ENCODE measurements around the gene XYLT2. TPM values are rescaled to one million over a fixed set of nuclear protein-coding genes. Genes with fewer than 3 reads are reported as not detected.

Gene XYLT2
- total RNA-seq, 4 donors from 2014 or later, result 7.2 to 28.8 (median 12.5) TPM

DNA sequence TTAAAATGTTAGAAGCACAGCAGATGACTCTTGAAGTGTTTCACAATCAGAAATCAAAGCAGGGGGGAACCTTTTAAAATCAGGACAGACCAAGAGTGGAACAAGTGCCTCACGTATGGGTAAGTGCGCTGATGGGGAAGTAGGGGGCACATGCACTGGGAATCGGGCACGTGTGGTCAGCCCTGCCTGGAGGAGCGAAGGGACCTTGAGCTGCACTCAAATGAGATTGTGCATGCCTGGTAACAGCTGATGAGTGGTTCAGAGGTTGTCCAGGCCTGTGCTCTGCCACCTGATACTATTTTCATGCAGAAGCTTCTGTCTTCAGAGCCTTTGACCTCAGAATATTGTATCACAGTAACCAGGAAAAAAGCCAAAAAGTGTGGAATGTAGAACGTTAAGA lies 13.7 kb upstream of the XYLT2 start:
- TF ChIP-seq, protein P1, sequence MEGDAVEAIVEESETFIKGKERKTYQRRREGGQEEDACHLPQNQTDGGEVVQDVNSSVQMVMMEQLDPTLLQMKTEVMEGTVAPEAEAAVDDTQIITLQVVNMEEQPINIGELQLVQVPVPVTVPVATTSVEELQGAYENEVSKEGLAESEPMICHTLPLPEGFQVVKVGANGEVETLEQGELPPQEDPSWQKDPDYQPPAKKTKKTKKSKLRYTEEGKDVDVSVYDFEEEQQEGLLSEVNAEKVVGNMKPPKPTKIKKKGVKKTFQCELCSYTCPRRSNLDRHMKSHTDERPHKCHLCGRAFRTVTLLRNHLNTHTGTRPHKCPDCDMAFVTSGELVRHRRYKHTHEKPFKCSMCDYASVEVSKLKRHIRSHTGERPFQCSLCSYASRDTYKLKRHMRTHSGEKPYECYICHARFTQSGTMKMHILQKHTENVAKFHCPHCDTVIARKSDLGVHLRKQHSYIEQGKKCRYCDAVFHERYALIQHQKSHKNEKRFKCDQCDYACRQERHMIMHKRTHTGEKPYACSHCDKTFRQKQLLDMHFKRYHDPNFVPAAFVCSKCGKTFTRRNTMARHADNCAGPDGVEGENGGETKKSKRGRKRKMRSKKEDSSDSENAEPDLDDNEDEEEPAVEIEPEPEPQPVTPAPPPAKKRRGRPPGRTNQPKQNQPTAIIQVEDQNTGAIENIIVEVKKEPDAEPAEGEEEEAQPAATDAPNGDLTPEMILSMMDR (IDR thresholded peaks at IDR 0.05; ENCODE audit: low read depth), result no peak

DNA sequence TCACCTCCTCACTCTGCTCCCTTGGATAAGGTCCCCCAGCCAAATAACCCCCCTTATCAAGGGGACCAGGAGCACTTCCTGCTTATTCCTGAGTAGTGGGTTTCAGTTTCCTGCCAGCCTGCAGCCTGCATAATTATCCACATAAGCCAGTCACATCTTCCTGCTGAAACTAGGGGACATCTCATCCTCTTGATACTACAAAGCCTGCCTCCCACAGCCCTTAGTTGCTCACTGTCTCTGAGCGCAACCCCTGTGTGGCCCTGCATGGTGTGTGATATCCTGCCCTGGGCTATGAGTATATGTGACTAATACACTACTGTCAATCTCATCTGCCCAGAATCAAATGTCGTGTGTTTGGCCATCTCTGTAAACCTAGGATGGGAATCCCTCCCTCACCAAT lies 8.0 kb upstream of the XYLT2 start:
- TF ChIP-seq, protein P1 (IDR thresholded peaks at IDR 0.05; ENCODE audit: low read depth), result no peak

DNA sequence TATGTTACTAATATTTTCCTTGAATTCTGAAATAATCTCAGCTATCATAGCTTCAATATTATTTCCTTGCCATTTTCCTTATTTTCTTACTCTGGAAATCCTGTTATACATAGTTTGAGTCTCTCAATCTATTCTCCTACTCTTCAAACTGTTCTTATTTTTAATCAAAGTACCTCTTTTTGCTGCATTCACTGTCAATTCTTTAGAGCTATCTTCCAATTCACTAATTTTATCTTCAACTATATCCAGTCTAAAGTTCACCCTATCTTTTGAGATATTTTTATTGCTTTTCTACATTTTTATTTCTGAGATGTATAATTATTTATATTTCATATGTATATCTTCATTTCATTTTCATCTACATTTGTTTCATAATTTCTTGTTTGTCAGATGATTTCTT lies 7.3 kb upstream of the XYLT2 start:
- TF ChIP-seq, protein P1 (IDR thresholded peaks at IDR 0.05; ENCODE audit: low read depth), result no peak

DNA sequence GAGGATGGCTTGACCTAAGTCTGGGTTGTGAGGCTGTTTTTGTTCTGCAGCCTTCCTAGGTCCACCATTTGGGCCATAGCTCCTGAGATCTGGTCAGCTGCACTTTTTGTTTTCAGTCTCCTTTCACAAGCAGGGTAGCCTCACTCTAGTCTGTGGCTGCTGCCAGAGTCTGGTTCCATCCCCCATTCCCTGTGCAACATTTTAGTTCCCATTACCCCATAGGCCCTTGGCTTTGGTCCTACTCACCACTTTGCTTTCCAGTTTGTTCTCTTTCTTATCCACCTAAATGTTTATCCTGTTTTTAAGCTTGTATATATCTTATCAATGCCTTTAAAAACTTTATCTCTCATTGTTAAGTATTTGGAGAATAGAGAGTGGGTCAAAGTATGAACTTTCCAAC lies 6.5 kb upstream of the XYLT2 start:
- TF ChIP-seq, protein P1 (IDR thresholded peaks at IDR 0.05; ENCODE audit: low read depth), result no peak

DNA sequence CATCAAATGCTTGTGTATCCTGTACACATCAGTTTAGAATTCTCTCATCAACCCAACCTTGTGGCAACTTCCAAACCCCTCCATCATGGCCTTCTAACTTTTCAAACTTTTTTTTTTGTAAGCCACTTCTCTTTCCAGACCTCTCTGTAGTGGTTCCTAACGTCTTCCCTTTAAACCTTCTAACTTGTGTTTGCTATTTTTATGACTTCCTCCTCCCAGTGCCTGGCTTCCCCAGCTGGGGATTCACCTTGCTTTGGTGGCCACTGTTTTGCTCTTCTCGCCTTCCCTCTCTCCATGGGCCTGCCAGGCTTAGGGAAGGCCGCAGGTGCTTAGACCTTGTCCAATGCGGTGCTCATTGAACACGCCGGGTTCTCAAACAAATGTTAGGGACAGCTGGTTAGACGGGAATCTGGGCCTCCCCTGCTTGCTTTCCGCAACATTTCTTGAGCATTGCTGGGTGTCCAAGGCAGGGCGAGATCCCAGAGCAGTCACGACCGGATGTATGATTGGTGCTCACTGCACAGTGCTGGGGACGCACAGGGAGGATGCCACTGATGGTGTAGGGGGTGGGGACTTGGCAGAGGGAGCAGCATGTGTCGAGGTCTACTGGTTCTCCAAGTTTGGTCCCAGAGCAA lies 1.1 kb upstream of the XYLT2 start:
- TF ChIP-seq, protein P1 (IDR thresholded peaks at IDR 0.05; ENCODE audit: low read depth), result no peak

DNA sequence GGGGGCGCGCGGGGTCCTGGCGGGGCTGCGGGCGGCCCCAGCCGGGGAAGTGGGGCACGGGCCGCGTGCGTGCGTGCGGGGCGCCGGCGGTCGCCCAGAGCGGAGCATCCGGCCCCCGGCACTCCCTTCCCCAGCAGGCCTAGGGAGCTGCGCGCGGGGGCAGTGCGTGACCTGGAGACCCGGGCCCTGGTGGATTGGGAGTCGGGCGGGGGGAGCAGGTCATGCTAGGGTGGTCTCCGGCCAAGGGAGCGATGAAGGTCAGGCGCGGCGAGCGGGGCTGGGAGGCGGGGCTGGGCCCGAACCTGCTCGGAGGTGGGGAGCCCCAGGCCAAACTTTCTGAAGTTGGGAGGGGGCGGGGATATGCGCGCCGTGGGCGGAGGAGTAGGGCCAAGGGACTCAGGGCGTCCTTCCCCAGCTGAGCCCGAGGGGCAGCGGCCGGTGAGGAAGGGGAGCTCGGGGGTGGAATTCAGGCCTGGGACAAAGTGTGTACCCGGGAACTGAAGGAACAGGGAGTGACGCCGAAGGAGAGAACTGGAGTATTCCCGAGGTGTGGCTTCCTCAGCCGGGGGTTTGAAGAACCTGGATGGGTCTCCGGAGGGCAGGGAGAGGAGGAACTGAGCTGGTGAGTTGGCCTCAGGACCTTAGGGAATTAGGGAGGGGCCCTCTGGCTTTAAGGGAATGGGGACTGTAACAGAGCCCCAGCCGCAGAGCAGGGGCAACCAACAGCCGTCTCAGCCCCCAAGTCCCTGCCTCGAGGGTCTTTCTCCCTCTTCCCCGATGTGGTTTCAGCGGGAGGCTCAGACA lies 589 bp downstream of the XYLT2 start:
- TF ChIP-seq, protein P1 (IDR thresholded peaks at IDR 0.05; ENCODE audit: low read depth), result no peak

DNA sequence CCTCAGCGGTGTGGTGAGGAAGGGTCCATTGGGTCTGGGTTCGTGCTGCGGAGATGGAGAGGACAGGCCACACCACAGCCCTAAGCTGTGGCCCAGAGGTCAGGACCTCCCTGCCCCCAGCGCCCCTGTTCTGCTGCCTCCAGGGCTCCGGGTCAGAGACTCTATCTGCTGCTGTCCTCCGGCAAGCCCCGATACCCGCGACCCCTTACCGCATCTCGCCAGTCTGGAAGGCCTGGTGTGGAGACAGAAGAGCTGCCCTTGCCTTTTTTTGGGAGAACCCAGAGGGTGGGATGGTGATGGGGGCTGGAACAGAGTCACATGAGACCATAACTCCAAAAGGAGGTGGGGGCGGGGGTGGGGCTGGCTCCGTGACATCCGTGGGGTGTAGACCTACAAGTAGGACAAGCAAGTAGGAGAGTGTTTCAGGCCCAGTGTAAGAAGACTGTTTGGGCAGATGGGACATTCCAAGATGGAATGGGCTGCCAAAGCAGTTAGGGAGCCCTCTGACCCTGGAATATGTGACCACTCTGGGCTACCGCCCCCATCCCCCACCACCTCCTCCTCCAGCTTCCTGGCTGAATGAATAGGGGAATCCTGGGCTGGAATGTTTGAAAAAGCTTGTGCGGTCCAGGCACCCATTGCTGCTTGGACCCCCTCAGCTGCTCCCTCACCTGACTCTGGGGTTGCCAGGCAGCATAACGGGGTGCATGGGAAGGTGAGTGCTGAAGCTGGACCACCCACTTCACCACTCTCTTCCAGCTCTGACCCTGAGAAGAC lies 1.4 kb downstream of the XYLT2 start:
- TF ChIP-seq, protein P1 (IDR thresholded peaks at IDR 0.05; ENCODE audit: low read depth), result no peak

Measured in subcutaneous adipose tissue (tissue), 4 donors.